HG03558 (cell line): ENCODE measurements around the gene ACSM2B.
"Not testable (repeated sequence)": the region's sequence is repeated elsewhere in the genome, so short reads cannot be mapped to it uniquely, and the experiment has no call there.

Experiments
- ATAC-seq: cut with Tn5 transposase; IDR thresholded peaks from one replicate; pipeline ENCODE4 v1.9.1; 2021; ENCODE audit warnings: moderate number of reproducible peaks; ENCODE audit not compliant: unreplicated experiment; ENCODE audit errors: extremely low read depth

The ACSM2B gene

GRCh38 chr16:20595694-20596093, 19.5 kb upstream of the ACSM2B start:
- not testable (repeated sequence) for ATAC-seq

GRCh38 chr16:20595068-20595467, 18.9 kb upstream of the ACSM2B start:
- ATAC-seq, result not testable (repeated sequence)

- not testable (repeated sequence) for ATAC-seq
Observed at GRCh38 chr16:20592780-20593179, 16.6 kb upstream of the ACSM2B start.

GRCh38 chr16:20589486-20589885, 13.3 kb upstream of the ACSM2B start:
- ATAC-seq, result not testable (repeated sequence)

GRCh38 chr16:20587645-20588074, 11.5 kb upstream of the ACSM2B start:
- not testable (repeated sequence) for ATAC-seq

GRCh38 chr16:20586716-20587115, 10.5 kb upstream of the ACSM2B start:
- ATAC-seq, result not testable (repeated sequence)

- not testable (repeated sequence) for ATAC-seq
Observed at GRCh38 chr16:20586112-20586511, 9.9 kb upstream of the ACSM2B start.

GRCh38 chr16:20580487-20581259, 4.5 kb upstream of the ACSM2B start:
- ATAC-seq, result not testable (repeated sequence)

- not testable (repeated sequence) for ATAC-seq
Observed at GRCh38 chr16:20578091-20578490, 1.9 kb upstream of the ACSM2B start.

- ATAC-seq, result not testable (repeated sequence)
Observed at GRCh38 chr16:20569117-20569651, 7.0 kb downstream of the ACSM2B start.

- no peak for ATAC-seq
Observed at GRCh38 chr16:20568404-20568803, 7.8 kb downstream of the ACSM2B start.

GRCh38 chr16:20566864-20567263, 9.3 kb downstream of the ACSM2B start:
- ATAC-seq, result no peak

- ATAC-seq, result not testable (repeated sequence)
Observed at GRCh38 chr16:20565334-20565733, 10.8 kb downstream of the ACSM2B start.

- not testable (repeated sequence) for ATAC-seq
Observed at GRCh38 chr16:20564218-20564617, 11.9 kb downstream of the ACSM2B start.

GRCh38 chr16:20555628-20556027, 20.5 kb downstream of the ACSM2B start:
- ATAC-seq, result not testable (repeated sequence)

GRCh38 chr16:20554689-20555088, 21.5 kb downstream of the ACSM2B start:
- not testable (repeated sequence) for ATAC-seq

- not testable (repeated sequence) for ATAC-seq
Observed at GRCh38 chr16:20553493-20553892, 22.7 kb downstream of the ACSM2B start.

GRCh38 chr16:20546951-20547350, 29.2 kb downstream of the ACSM2B start:
- ATAC-seq, result not testable (repeated sequence)

GRCh38 chr16:20546278-20546853, 29.8 kb downstream of the ACSM2B start:
- ATAC-seq, result not testable (repeated sequence)

- not testable (repeated sequence) for ATAC-seq
Observed at GRCh38 chr16:20540603-20541316, 35.4 kb downstream of the ACSM2B start.

- no peak for ATAC-seq
Observed at GRCh38 chr16:20538687-20539086, 37.5 kb downstream of the ACSM2B start.
